Thoracic aorta (tissue), 2 donors: ENCODE data around the gene DYNC2I2. TPM values are rescaled to one million over a fixed set of nuclear protein-coding genes. Genes with fewer than 3 reads are reported as not detected.
A peak's percentile ranks its signal among the peaks of the same experiment; 100 is the strongest.
"Not testable (repeated sequence)": the region's sequence is repeated elsewhere in the genome, so short reads cannot be mapped to it uniquely, and the experiment has no call there.

Experiments
- ATAC-seq: fragments of 150-250 bp; one replicate; pipeline ENCODE4 v1.8.0; 2017; ENCODE audit warnings: low read depth; ENCODE audit not compliant: insufficient number of reproducible peaks, low FRiP score
- DNase-seq: peaks from one replicate; pipeline ENCODE4 v3.0.0-alpha.2; 2020; ENCODE audit warnings: low spot score
- H3K27ac ChIP-seq, 2 donors: fragments of 200-600 bp; sonication (generic); 1 replicate in 1 of 2; 2 replicates in 1 of 2; pipeline ENCODE4 v1.5.1; 2016; ENCODE audit warnings: mild to moderate bottlenecking in 2 of 2, moderate library complexity in 2 of 2
- H3K27me3 ChIP-seq: fragments of 200-600 bp; sonication (generic); replicated peaks from 2 replicates; pipeline ENCODE4 v1.6.0; 2016; ENCODE audit warnings: mild to moderate bottlenecking; ENCODE audit not compliant: insufficient read depth
- H3K36me3 ChIP-seq: fragments of 200-600 bp; sonication (generic); one replicate; pipeline ENCODE4 v1.5.1; 2016
- H3K4me1 ChIP-seq, 2 donors: fragments of 200-600 bp; sonication (generic); 1 replicate in 1 of 2; 2 replicates in 1 of 2; pipeline versions ENCODE4 v1.5.1 to v1.6.0; 2016; ENCODE audit warnings: low read depth in 2 of 2, mild to moderate bottlenecking in 1 of 2; ENCODE audit not compliant: control insufficient read depth in 1 of 2
- H3K4me3 ChIP-seq: fragments of 200-600 bp; sonication (generic); 2 replicates; pipeline ENCODE4 v1.5.1; 2016; ENCODE audit warnings: mild to moderate bottlenecking
- H3K9me3 ChIP-seq: fragments of 200-600 bp; sonication (generic); 2 replicates; pipeline ENCODE4 v1.5.1; 2016
- CTCF ChIP-seq: fragments of 200-600 bp; sonication (generic); IDR thresholded peaks from one replicate; pipeline ENCODE4 v1.5.1; 2019; ENCODE audit warnings: antibody characterized with exemption
- total RNA-seq, 2 donors: library from RNA; depleted of rRNA; stranded (reverse); fragments of >200 nt; gene quantifications; one replicate each; pipeline versions ENCODE4 v1.1.0 to v1.2.3, GENCODE V29; 2016

DYNC2I2 gene
- total RNA-seq, 2 donors from 2014 or later = 30.8 to 43.9 TPM

GRCh38 chr9:128703616-128704355 is 47.1 kb upstream of the DYNC2I2 start:
- Histone ChIP-seq H3K36me3 (no peaks in the 10 kb centered on the region), H3K4me3 (peak overlapping the region; percentile 85), H3K9me3 (no peaks in the 10 kb centered on the region), H3K27me3 (no peaks in the 10 kb centered on the region), H3K27ac (no peak overlapping the region), H3K4me1 (peaks cover 0 to 8% of the 10 kb centered on the region in 2 donors)
- no peak for TF ChIP-seq CTCF
- DNase-seq (no peak), ATAC-seq (no peak)

- Histone ChIP-seq H3K4me3 (peak overlapping the region; percentile 85), H3K27me3 (no peaks in the 10 kb centered on the region), H3K36me3 (no peaks in the 10 kb centered on the region), H3K27ac (peak overlapping the region in 1 of 2 donors; percentile 33), H3K4me1 (peaks cover 0 to 8% of the 10 kb centered on the region in 2 donors), H3K9me3 (no peaks in the 10 kb centered on the region)
- no peak for DNase-seq
- no peak for TF ChIP-seq CTCF
- no peak for ATAC-seq
These were observed 46.4 kb upstream of the DYNC2I2 start for GRCh38 chr9:128702949-128703615.

GRCh38 chr9:128702445-128702948 is 45.9 kb upstream of the DYNC2I2 start, which contains the start of gene PKN3:
PKN3 (plus strand) TSS chr9:128702503; CDS start chr9:128702916, 413 bp downstream.
- H3K27me3 ChIP-seq = no peaks in the 10 kb centered on the region

GRCh38 chr9:128701227-128701854 is 44.7 kb upstream of the DYNC2I2 start:
- H3K9me3 ChIP-seq = no peaks in the 10 kb centered on the region
- no peak overlapping the region for H3K27ac ChIP-seq
- no peak for TF ChIP-seq CTCF
- H3K27me3 ChIP-seq = no peaks in the 10 kb centered on the region
- H3K4me1 ChIP-seq = peaks cover 0 to 8% of the 10 kb centered on the region in 2 donors
- no peaks in the 10 kb centered on the region for H3K36me3 ChIP-seq
- DNase-seq = no peak
- ATAC-seq = no peak
- no peak overlapping the region for H3K4me3 ChIP-seq

More at GRCh38 chr9:128702445-128702948, 45.9 kb upstream of the DYNC2I2 start, which contains the start of gene PKN3:
- DNase-seq (peak; percentile 45), ATAC-seq (peak; percentile 51)
- TF ChIP-seq CTCF = peak; percentile 88
- Histone ChIP-seq H3K36me3 (no peaks in the 10 kb centered on the region), H3K9me3 (no peaks in the 10 kb centered on the region), H3K4me3 (peak within 1 kb of the TSS; percentile 85), H3K27ac (peak within 1 kb of the TSS in 1 of 2 donors; percentile 33), H3K4me1 (peaks cover 0 to 8% of the 10 kb centered on the region in 2 donors)

- H3K27me3 ChIP-seq, H3K9me3 ChIP-seq, ATAC-seq, H3K27ac ChIP-seq, DNase-seq, H3K4me1 ChIP-seq, H3K4me3 ChIP-seq: not testable (repeated sequence)
- peaks cover 13% of the 10 kb centered on the region for H3K36me3 ChIP-seq
These were observed 42.6 kb upstream of the DYNC2I2 start for GRCh38 chr9:128699096-128699795.
